DOHH2 (cell line): ENCODE measurements around the gene RBPJ.

Experiments
- EZH2phosphoT487 ChIP-seq: fragments of 200-600 bp; sonication (generic); IDR thresholded peaks from 2 replicates; pipeline ENCODE4 v1.6.1; 2017; ENCODE audit warnings: borderline replicate concordance, mild to moderate bottlenecking, antibody characterized with exemption, low read length, moderate library complexity, mixed read lengths
- TF ChIP-seq, protein P1 (sequence below): fragments of 200-600 bp; sonication (generic); IDR thresholded peaks from one replicate; pipeline ENCODE4 v1.5.1; 2014; ENCODE audit warnings: antibody characterized with exemption, mild to moderate bottlenecking, low read depth, low read length; ENCODE audit not compliant: poor library complexity, severe bottlenecking

DNA sequence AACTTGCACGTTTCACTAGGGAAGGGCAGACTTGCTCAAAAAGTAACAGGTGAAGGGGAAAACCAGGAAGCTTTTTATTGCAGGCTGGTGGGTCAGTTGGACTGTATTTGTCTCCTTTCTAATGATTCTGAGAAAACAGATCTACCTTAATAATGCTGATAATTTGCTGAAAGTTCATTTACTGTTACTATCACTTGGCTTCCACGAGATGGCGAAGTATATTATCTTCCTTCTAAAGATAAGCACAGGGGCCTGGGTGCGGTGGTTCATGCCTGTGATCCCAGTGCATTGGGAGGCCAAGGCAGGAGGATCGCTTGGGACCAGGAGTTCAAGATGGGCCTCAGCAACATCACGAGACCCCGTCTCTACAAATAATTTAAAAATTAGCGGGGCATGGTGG lies 153.1 kb downstream of the RBPJ start:
- TF ChIP-seq, protein P1, sequence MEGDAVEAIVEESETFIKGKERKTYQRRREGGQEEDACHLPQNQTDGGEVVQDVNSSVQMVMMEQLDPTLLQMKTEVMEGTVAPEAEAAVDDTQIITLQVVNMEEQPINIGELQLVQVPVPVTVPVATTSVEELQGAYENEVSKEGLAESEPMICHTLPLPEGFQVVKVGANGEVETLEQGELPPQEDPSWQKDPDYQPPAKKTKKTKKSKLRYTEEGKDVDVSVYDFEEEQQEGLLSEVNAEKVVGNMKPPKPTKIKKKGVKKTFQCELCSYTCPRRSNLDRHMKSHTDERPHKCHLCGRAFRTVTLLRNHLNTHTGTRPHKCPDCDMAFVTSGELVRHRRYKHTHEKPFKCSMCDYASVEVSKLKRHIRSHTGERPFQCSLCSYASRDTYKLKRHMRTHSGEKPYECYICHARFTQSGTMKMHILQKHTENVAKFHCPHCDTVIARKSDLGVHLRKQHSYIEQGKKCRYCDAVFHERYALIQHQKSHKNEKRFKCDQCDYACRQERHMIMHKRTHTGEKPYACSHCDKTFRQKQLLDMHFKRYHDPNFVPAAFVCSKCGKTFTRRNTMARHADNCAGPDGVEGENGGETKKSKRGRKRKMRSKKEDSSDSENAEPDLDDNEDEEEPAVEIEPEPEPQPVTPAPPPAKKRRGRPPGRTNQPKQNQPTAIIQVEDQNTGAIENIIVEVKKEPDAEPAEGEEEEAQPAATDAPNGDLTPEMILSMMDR, result peak; percentile 31
- TF ChIP-seq EZH2phosphoT487, result no peak
